Renal pelvis (tissue), 4 donors: ENCODE measurements around the gene DNMT1. TPM values are rescaled to one million over a fixed set of nuclear protein-coding genes. Genes with fewer than 3 reads are reported as not detected.
"Not testable (repeated sequence)": the region's sequence is repeated elsewhere in the genome, so short reads cannot be mapped to it uniquely, and the experiment has no call there.

ENCODE experiments used
- DNase-seq: peaks from one replicate; pipeline ENCODE4 v3.0.0-alpha.2; 2013
- polyA plus RNA-seq, 3 donors: library from polyadenylated mRNA; unstranded; fragments of 120-200 nt; gene quantifications; one replicate each; pipeline ENCODE4 v1.2.1, GENCODE V29; 2013; ENCODE audit not compliant: insufficient read length in 3 of 3

The DNMT1 gene
- polyA plus RNA-seq, 3 donors: 102 to 125 (median 107) TPM

DNA sequence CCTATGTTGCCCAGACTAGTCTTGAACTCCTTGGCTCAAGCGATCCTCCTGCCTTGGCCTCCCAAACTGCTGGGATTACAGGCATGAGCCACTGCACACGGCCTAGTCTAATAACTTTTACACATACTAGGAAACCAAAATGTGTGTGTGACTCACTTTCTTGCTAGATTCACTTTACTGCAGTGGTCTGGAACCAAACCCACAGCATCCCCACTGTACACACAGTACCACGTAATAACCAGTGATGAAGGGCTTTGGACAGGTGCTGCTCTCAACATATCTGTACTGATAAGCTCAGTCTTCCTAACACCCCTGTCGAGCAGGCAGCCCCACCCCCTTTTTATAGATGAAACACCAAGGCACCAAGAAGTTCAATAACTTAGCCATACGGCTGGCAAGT is 5.1 kb downstream of the DNMT1 start:
- no peak for DNase-seq

DNA sequence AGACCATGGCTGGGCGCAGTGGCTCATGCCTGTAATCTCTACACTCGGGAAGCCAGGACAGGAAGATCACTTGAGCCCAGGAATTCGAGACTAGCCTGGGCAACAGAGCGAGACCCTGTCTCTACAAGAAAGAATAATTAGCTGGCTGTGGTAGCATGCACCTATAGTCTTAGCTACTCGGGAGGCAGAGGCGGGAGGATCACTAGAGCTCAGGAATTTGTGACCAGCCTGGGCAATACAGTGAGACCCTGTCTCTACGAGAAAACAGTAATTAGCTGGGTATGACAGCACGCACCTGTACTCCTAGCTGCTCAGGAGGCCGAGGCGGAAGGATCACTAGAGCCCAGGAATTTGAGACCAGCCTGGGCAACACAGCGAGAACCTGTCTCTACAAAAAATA is 7.4 kb downstream of the DNMT1 start:
- DNase-seq: no peak

DNA sequence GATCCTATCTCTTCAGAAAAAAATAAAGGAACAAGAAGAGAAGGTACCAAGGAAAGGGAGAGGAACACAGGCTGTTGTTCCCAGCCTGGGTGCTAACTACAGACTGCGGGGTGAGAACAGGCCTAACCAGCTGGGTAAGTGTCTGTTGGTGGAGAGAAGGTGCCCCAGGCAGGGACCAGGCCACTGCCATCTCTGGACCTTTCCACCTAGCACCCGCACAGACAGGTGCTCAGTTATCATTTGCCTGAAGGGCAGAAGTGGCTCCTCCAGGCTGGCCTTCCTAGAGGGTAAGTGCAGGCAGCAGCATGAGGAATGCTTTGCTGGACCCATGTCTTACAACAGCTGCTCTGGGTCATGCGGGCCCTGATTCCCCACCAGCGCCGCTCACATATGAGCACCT is 10.1 kb downstream of the DNMT1 start:
- no peak for DNase-seq

DNA sequence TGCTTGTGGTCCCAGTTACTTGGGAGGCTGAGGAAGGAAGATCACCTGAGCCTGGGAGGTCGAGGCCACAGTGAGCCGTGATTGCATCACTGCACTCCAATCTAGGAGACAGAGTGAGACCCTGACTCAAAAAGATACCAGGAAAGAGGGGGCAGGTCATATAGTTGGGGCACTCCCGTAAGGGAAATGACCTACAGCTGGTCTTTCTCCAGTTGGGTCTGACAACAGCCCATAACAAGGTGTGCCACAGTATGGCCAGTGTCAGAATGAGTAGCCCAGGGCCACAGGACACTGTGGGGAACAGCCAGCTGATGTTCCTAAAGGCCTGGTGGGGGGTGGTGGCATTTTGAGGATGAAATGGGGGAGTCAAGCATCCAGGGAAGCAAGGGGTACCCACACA is 10.8 kb downstream of the DNMT1 start:
- no peak for DNase-seq

DNA sequence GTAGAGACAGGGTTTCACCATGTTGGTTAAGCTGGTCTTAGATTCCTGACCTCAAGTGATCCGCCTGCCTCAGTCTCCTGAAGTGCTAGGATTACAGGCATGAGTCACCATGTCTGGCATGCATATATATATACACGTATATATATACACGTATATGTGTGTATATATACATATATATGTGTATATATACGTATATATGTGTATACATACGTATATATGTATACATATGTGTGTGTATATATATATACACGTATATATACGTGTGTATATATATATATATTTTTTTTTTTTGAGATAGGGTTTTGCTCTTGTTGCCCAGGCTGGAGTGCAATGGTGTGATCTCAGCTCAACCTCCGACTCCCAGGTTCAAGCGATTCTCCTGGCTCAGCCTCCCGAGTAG is 11.9 kb downstream of the DNMT1 start:
- DNase-seq: no peak

DNA sequence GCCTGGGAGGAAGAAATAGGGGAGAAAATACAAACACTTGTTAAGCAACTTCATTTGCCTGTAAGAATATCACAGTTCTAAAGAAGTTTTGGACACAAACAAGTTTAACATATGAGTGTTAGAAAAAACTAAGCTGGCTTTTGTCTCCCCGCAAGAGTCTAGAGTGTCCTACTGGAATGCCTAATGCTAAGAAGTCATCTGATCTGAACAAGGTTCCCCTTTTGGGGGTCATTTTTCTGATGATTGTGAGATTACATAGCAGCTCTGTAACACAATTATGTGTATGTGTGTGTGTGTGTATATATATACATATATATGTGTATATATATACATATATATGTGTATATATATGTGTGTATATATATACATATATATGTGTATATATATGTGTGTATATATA is 12.7 kb downstream of the DNMT1 start:
- DNase-seq: no peak

DNA sequence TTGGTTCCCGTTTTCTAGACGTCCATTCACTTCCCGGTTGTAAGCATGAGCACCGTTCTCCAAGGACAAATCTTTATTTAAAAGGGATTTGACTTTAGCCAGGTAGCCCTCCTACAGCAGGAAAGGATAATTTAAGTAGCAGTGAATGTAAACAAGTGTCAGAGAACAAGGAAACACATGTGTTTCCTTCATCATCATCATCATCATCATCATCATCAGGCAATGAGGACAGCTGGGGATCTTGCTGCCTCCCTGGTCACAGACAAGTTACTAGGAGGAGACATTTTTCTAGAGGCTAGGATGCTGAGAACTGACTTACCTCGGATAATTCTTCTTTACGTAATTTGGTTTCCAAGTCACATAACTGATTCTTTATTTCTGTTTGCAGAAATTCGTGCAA is 14.3 kb downstream of the DNMT1 start:
- no peak for DNase-seq

DNA sequence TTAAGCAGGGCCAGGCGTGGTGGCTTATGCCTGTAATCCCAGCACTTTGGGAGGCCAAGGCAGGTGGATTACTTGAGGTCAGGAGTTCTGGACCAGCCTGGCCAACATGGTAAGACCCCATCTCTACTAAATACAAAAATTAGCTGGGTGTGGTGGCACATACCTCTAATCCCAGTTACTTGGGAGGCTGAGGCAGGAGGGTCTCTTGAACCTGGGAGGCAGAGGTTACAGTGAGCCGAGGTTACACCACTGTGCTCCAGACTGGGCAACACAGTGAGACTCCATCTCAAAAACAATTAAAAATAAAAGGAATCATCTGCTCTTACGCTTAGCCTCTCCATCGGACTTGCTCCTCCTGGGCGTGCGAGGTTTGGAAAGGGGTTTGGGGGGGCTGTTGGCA is 14.7 kb downstream of the DNMT1 start:
- DNase-seq: not testable (repeated sequence)

DNA sequence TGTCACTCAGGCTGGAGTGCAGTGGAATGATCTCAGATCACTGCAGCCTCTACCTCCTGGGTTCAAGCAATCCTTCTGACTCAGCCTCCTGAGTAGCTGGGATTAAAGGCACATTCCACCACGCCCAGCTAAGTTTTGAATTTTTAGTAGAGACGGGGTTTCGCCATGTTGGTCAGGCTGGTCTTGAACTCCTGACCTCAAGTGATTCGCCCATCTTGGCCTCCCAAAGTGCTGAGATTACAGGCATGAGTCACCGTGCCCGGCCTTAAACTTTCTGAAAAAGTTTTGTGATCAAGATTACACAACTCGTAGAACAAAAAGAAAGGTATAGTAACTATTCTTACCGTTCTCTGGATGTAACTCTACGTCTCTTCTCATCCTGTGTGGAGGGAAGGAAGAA is 21.2 kb downstream of the DNMT1 start:
- DNase-seq: no peak

DNA sequence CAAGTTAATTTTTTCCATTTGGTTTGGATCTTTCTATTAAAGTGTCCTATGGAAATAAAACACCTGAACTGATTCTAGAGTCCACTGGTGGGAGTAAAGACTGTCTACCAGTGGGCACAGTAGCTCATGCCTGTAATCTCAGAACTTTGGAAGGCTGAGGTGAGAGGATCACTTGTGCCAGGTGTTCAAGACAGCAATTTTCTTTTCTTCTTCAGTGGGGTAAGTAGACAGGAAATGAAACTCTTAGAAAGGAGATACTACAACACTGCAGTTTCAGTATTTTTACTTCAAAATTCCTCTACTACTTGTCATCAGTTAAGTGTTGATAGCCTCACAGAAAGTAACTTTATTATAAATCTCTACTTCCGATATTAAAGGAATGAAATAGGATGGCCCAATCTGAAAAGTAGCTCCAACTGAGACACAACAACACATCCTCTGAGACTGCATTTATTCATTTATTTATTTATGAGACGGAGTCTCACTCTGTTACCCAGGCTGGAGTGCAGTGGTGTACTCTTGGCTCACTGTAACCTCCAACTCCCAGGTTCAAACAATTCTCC is 26.3 kb downstream of the DNMT1 start:
- no peak for DNase-seq

DNA sequence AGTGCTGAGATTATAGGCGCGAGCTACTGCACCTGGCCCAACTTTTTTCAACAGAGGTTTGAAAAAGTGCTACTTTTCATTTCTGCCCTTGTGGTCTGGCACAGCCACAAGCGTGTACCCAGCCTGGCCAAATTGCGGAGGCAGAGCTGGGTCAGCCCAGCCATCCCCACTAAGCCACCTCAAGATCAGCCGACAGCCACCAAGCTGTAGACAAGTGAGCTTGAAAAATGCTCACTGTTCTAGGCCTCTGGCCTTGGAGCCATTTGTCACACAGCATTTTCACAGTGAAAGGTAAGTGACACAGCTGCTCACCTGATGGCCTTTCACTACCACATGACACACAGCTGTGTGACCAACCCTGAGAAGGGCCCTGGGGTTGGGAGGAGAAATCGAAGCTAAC is 27.3 kb downstream of the DNMT1 start:
- DNase-seq: no peak

DNA sequence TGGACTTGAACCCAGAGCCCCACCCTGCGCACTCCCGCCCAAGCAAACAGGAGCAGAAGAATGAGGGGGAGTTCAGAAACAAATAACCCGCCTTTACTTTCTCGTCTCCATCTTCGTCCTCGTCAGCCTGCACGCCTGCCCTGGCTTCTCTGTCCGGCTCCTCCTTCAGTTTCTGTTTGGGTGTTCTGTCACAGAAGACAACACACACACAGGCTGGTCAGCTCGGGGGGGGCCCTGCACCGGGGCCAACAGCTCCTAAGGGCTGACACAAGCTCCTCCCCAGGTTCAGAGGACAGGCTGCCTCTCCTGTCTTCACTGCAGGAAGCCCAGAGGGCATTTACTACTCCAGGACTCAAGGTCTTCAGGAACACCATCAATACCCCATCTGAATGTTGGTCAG is 28.3 kb downstream of the DNMT1 start:
- DNase-seq: not testable (repeated sequence)

DNA sequence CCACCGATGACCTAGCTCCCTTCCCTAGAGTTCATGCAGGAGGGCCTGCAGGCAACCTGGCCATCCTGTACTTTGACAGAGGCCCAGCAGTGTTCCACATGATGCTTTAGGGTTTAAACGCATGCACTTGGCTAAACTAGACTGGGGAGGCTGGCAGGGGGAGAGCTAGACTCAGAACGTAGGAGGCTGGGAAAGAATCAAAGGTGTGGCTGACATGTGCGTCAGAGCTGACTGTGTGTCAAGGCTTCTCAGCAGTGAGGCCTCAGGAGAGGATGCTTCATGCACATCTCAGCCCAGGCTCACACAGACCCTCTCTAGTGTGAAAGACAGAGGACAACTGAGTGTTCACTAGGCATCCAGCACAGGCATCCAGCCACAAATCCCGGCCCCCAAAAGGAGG is 28.7 kb downstream of the DNMT1 start:
- DNase-seq: no peak

DNA sequence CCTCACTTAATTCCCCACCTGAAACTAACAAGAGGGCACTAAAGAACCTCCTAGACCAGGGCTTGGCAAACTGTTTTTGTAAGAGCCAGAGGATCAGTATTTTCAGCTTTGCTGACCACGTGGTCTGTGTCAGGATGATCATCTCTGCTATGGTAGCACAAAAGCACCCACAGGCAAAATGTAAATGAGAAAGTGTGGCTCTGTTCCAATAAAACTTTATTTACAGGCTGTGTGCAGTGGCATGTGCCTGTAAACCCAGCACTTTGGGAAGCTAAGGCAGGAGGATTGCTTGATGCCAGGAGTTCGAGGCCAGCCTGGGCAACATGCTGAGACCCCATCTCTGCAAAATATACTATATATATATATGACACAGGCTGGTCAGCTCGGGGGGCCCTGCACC is 31.2 kb downstream of the DNMT1 start:
- no peak for DNase-seq

DNA sequence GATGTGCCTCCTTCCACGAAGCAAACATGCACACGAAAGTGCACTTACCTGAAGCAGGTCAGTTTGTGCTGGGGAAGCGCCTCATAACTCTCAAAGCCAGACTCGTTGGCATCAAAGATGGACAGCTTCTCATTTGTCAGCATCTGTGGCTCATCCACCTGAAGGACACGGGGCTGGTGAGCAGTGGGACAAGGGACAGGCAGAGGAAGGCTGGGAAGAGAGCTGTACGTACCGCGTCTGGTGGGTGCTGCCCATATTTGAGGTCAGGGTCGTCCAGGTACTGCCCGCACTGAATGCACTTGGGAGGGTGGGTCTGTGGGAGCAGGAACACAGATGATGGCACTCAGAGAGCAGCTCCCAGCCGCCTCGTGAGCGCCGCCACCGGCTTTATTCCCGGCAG is 35.1 kb downstream of the DNMT1 start:
- no peak for DNase-seq

DNA sequence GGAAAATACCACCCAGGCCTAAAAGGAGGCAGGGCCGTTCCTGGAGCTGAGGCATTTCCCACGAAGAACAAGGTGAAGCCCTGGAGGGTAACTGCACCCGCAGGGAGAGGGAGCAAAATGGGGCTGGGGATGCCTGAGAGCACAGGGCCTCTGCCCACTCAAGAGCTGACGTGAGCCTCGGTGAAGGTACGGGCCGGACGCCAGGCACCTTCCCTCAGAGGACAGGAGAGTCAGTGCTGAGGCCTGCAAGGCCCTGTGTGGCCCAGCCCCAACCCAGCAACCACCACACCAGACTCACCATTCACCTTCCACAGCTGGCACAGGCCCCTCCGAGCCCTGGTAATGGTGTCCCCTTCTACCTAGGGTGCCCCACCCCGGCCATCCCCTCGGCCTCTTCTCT is 36.3 kb downstream of the DNMT1 start:
- no peak for DNase-seq

DNA sequence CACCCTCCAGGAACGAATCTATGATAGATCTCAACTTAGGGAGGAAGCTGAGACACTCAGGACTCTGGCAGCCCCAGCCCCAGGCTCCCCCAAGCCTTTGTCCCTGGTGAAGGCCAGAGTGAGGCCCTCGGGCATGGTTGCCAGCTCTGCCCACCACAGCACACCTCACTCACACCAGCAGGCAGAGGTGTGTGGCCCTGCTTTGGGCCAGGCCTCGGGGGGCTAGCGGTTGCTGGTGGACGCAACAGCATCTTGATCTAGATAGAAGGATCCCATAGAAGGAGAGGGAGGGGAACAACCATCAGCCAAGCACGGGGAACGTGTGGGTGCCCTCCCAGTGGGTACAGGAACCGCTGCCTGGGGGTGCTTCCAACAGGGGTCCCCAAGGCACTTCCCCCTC is 36.7 kb downstream of the DNMT1 start:
- no peak for DNase-seq

DNA sequence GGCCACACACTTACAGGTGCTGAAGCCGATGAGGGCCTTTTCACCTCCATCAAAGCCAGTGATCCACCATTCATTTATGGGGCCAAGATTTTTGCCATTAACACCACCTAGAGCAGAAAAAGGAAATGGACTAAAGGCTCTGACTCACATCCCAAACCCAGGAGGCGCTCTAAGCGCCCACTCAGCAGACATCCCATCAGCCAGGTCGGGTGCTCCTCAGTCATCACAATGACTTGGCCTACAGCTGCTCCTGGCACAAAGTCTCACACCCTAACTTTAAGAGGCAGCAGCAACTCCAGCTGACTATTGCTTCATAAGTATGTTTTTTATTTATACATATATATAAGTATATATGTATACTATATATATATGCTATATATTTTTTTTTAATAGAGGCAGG is 38.9 kb downstream of the DNMT1 start:
- no peak for DNase-seq

DNA sequence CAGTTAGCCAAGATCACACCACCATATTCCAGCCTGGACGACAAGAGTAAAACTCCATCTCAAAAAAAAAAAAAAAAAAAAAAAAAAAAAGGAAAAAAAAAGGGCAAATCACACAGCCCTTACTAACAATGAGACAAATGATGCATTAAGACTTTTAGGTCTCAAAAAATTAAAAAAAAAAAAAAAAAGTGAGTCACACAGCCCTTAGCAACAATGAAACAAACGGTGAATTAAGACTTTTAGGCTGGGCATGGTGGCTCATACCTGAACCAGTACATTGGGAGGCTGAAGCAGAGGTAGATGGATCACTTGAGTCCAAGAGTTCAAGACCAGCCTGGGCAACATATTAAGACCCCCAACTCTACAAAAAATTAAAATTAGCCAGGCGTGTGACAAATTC is 42.7 kb downstream of the DNMT1 start:
- no peak for DNase-seq

DNA sequence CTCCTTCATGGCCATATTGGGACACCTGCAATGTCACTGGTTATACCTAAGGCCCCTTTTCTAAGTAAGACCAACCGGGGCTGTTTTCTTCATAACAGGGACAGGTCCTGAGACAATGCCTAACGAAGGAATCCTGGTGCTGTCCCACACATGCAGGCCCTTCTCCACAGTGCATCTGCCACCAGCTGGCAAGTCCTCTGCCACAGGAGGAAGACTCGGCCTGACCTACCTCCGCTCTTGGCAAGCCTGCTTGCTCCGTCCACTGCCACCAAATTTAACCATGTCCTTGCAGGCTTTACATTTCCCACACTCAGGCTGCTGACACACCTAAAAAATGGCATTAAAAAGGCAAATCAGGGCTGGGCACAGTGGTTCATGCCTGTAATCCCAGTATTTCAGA is 43.2 kb downstream of the DNMT1 start:
- DNase-seq: no peak

DNA sequence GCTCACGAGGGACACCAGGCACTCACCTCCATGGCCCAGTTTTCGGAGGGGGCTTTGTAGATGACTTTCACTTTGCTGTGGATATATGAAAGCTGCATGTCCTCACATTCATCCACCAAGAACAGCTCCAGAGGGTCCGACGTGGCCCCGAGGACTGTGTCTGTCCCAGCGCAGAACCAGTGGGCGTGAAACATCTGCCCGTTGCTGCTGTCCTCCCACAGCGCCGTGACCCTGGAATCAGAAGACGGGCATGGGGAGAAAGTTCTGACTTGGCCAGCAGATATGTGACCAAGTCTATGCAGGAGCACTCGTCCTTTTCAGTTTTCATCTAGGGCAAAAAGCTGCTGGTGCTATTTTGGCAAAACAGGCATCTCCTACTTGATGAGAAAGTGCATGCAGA is 45.3 kb downstream of the DNMT1 start:
- no peak for DNase-seq

DNA sequence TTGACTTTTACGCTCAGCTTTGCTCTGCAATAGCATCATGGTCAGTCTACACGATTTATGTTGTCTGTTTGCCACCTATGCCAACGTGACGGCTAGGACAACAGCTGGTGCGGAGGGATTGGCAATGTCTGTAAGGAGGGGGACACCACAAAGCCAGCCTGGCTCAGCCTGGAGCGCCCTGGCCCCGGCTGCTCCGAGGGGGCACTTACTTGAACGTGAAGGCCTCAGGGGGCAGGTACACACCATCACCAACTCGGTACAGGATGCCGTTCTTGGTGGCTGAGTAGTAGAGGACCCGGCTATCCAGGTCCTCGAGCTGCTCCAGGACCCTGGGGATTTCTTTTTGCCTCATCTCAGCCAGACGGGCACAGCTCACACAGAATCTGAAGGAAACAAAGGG is 48.6 kb downstream of the DNMT1 start:
- DNase-seq: no peak

DNA sequence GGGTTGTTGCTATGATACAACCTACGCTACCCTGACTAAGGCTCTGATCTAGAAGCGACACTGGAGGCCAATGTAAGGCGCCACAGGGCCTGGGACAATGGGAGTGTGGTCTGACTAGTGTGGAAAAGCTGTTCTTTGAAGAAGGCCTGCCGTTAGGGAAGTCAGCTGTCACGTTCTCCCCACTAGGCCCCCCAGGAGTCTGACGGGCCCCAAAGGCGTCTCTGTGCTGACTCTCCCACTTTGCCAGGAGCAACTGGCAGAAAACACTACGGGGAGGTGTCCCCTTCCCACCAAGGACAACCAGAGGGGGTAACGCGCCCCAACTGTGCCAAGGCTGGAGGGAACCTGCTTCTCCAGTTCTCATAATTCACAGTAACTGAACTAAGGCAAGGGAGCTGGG is 49.7 kb downstream of the DNMT1 start:
- DNase-seq: no peak

DNA sequence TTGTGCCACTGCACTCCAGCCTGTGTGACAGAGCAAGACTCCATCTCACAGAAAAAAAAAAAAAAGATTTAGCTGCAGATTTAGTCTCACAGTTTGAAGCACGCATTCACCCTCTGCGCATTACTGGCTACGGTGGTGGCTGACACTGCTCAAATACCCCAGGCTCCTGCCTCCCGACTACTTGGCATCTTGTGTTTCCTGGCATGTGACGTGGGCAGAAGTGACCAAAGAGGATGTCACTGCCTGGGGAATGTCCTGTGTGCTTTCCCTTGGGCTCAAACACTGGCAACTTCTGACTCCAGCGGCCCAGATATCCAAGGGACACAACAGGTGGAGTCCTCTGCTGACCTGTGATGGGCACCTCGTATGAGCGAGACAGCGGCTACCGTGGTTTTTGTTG is 50.4 kb downstream of the DNMT1 start:
- DNase-seq: no peak

DNA sequence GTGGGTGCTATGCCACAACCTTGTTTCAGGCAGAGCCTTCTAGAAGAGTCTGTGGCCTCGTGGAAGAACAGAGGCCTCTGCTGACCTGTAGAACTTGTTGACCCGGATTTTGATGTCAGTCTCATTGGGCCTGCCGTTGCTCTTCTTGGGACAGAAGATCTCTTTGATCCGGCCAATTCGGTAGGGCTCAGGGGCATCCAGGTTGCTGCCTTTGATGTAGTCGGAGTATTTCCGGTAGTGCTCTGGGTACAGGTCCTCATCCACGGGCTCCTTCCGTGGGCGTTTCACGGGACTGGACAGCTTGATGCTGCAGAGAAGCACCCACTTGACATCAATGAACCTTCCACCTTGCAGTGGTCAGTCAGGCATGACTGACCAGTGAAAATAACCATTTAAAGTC is 51.1 kb downstream of the DNMT1 start:
- no peak for DNase-seq
